HK-2 (cell line): Measurements from ENCODE around the gene CST7.

Source experiments
- DNase-seq: peaks from one replicate; pipeline ENCODE4 v3.0.0-alpha.2; 2018; ENCODE audit not compliant: unreplicated experiment

Gene CST7

DNA sequence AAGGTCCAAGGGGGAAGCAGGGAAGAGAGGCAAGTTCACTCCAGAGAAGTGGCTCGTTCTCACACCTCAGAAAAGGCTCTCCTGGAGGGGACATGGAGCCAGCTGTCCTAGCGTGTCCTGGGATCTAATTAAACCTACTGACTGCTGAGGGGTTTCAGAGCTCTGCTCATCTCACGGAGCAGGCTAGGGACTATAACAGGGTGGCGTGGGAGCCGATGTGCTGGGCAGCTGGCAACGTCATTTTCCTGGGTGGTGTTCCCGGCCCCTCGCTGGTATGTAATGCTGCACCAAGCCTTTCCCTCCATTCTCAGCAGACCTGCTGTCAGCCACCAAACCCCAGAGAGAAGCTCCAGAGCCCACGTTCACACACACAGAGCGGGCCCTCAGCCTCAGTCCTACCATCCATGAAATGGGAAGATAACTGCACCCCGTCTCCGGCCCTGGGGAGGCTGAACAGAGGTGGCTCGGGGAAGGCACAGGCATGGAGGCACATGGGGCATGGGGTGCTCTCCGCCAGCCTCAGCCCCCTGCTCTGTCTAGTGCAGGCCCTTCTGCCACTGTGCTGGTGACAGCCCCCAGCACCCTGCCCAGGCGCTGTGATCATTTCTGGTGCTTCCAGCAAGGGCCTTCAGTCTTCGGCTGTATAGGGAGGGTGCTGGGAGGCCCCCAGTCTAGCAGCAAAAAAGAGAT is 1.9 kb downstream of the CST7 start:
- DNase-seq: no peak

DNA sequence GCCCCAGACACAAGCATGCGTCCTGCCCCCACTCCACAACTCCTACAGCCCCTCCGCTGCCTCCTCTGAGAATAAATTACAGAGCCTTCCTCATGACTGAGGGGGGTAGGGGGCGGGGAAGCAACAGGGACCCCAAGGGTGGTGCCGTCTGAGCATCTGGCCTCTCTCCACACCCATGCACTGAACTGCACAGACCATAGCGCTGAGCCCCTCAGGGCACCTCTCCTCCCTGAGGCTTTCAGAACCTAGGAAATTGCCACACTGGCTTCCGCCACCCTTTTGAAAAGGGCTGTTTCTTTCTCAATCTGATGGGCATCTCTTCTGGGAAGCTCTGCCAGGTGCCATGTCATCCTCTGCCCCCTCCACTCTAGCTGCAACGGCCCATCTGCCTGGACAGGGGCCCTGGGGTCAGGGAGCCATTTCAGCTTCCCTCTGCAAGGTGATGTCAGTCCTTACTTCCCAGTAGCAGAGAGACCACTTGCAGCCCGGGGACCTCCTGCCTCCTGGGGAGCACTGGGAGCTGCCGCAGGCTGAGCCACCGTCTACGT is 2.5 kb downstream of the CST7 start:
- DNase-seq: no peak

DNA sequence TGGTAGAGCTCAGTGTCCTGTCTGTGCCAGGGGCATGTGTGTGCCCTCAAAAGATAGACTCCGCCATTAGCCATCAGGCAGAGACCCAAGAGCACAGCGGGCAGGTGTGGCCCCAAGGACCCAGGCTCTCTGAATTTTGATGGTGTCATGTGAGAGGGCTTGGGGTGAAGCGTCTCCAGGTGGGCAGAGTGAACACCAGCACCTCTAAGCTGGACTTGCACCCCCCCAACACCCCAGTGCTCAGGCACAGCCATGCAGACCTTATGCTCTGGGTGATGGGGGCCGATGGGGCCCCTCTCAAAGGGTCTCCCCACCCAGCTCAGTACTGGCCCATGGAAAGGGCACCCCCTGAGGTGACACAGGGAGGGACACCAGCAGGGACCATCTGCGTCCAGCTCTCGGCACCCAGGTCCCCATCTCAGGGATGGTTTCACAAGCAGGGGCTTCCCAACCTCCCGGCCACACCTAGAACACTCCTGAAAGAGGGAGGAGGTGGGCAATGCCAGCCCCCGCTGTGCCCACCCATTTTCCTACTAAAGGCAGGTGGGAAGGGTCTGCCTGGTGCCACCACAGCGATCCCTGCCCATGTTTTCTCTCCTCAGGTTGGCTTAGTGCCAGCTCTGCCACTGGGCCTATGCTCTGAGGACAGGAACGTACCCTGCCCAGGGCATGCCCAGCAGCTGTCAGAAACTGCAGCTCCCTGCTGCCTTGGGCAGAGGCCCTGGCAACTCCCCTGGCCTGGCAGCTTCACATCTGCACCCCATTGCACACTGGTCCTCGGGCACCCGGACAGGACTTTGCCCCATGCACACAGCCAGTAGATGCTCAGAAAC is 3.5 kb downstream of the CST7 start:
- no peak for DNase-seq

DNA sequence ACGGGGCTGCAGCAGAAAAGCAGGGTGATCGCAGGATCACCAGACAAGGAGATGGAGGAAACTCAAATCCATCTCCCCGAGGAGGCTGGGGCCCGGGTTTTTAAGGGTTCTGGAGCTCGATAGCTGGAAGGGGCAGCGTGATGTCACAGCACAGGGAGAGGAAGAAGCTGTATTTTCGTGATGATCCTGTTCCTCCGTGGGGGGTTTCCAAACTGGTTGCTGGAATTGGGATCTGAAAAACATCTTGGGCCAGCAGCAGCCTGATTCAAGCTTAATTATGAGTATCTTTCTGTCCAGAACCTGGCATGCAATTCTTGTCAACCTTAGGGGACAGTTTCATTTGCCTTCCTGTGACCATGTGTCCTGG is 4.1 kb downstream of the CST7 start:
- no peak for DNase-seq

DNA sequence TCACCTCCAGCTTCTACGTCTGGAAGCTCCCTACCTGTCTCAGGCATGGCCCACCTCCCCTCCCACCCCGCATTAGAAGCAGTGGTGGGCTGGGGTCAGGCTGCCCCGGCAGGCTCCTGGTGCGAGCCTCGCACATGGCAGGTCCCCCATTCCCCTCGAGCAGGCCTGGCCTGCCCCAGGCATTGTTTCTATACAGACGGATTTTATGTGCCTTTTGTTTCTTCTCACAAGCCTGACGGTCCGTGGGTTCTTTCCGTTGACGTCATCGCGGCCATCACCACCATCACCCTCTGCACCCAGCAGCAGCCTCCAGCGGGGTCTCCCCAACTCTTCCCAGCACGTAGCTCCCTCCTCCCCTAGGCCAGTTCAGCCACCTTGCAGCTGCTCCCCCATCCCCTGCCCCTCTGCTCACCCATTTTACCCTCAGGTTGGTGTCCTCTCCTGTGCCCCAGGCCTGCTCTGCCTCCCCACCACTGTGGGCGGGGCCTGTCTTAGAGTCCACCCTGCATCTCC is 4.6 kb downstream of the CST7 start:
- DNase-seq: no peak

DNA sequence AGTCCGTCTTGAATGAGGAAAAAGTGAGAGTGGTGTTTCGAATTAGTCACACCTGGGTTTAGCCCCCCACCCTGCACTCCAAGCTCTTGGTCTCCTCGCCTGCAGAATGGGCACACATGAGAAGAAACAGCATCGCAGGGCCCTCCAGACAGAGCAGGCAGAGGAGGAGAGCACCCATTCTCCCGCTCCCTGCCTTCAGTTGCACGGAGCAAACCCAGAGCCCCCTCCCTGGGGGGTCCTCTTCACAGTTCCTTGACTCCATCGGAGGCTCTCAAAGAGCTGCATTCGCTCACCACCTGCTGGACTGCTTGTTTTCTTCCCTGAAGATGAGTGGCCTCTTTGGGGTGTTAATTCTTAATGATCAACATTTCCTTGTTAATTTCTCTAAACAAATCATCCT is 5.1 kb downstream of the CST7 start:
- DNase-seq: no peak

DNA sequence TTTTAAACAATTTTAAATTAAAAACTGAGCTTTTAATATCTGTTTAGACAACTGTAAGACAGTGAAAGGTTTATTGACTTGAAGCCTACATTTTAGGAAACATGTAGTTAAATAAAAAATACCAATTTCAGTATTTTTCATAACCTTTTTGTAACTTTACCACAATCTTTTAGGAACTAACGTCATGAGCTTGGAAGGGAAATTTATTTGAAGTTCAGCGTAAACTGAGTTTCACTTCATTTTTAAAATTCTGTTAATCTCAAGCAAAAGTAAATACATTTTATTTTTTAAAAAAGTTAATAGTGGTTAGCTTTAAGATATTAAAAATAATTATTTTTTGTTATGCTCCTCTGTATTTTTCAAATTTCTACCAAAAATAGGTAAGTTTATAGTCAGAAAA is 5.5 kb downstream of the CST7 start:
- DNase-seq: no peak

DNA sequence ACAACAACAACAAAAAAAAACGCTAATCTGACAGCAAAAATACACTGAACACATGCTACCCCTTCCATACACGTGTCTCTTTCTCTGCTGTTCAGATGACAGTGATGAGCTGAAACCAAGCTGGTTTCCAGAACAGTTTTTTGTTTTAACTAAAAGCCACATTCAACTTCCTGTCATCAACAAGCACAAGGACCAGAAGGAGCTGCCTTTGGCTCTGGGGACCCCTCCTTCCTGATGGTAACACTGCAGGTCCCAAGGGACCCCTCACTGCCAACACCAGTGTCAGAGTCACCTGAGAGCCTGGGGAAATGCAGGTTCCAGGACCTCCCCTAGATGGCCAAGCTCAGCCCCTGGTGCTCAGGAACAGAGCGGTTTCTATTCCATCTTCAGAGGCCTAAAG is 6.0 kb downstream of the CST7 start:
- no peak for DNase-seq

DNA sequence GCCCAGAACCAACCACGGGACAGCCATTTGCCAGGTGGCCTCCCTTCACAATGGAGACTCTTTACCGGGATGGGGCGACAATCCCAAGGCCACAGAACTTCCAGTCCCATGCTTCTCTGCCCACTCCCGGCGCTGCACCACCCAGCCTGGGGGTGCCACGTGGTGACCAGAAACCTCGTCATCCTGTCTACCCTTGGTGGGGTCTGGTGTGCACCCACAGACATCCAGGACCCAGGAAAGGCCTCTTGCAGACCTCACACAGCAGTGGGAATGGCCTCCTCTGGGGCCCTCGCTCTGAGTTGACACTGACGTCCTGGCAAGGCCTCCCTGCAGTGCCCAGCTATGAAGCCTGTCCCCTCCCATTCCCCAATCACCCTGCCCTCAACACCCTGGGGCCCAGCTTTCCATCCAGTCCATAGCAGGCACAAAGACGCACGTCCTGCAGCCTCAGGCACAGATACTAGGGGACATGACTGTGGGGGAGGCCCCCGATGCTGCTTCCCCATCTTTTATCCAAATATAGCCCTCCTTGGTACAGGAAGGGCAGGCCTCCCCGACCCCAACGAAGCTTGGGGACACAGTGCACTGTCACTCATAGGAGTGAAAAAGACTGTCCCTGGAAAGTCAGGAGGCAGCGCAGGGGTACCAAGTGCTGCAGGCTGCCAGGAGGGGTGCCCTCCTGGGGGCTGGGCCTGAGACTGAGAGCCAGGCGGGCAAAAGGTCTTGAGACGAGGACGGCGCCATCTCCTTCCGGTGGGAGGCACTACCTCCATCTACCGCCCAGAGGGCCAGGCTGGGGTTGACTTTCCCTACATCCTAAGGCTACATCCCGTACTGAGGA is 7.2 kb downstream of the CST7 start:
- no peak for DNase-seq

DNA sequence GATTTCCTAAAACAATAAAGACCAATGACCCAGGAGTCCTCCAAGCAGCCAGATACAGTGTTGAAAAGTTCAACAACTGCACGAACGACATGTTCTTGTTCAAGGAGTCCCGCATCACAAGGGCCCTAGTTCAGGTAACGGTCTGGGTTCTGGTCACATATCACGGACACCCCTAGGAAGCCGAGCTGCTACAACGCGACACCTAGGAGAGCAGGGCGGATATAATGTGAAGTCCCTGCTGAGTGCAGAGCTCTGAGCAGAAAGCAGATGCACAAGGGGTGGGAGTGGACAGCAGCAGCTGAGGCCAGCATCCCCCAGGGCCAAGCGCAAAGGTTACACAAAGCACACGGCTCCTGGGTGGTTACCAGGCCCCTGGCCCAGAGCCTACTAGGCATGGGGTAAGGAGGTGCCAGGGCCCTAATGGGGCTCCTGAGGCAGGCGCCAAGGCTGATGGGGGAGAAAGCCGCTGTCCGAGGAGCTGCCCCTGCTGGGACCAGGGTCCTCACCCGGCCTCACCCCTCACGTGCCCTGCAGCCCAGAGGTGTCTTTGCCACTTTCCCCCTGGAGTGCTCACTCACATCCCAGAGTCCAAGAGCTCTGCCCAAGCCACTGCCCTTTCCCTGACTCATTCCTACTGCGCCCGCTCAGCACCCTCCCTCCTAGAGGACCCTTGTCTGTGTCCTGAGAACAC is 8.4 kb downstream of the CST7 start:
- DNase-seq: no peak

DNA sequence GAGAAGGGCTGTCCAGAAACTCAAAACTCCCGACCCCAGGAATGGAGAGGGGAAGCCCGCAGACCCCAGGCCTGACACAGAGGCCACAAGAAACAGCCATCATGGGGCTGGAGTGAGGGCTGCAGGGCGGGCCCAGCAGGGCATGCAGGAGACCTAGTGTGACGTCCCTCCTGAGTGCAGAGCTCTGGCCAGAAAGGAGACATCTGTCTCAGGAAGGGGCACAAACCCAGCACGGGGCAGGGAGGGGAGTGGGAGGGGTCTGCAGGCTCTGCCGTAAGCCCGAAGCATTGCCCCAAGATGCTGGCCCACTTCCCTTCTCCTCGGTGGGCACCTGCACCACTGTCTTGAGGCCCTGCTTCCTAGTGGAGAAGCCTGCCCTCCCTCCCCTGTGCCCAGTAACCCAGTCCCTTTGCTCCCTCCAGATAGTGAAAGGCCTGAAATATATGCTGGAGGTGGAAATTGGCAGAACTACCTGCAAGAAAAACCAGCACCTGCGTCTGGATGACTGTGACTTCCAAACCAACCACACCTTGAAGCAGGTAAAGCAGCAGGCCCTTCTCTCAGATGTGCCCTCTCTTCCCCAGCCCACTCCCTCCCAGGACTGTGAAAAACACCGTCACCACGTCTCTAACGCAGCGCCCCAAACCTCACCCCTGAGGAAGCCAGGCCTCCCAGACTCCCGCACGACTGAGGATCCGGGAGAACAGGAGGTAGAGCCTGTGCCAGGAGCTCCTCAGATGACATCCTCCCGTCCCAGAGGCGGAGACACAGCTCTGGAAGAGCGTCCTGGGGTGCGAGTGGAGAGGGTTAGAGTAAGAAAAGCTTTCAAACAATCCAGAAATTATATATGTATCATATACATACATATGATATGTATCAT is 9.7 kb downstream of the CST7 start:
- DNase-seq: no peak

DNA sequence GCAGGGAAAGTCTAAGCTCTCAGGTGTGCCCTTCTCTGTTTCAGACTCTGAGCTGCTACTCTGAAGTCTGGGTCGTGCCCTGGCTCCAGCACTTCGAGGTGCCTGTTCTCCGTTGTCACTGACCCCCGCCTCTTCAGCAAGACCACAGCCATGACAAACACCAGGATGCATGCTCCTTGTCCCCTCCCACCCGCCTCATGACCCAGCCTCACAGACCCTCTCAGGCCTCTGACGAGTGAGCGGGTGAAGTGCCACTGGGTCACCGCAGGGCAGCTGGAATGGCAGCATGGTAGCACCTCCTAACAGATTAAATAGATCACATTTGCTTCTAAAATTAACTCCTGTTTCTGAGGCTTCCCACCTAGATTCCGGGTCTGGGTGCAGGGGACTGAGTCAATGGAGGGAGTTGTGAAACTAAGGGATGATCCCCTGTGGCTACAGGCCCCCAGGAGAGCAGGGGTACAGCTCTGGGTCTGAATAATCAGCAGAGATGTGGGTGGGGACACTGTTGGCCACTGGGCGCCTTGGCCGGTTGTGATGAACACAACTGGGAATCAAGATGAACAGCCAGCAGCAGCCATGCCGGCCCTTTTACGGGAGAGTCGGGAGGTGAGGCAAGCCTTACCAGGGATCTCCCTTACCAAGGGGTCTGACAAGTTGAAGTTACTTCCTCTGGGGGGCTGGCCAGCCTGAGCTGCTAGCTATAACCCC is 10.7 kb downstream of the CST7 start:
- no peak for DNase-seq

DNA sequence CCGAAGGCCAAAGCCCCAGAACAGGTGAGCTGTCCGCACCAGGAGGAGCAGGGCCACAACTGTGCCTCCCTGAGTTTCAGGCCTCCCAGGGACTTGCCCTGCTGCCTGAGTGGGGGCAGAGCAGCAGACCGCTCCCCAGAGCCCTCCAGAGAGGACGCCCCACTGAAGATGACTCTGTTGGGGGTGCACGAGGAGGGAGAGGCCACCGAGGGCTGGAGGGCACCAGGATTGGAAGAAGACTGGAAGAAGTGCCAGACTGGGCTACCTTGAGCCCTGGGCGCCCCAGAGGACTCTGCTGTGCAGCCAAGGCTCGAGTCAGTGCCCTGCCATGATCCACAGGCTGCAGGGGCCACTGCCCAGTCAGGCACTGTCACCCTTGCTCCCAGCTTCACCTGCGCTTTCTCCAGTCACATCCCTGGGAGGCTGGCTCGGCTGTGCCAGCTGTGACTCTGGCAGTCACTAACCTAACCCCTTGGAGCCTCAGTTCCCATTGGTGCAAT is 11.3 kb downstream of the CST7 start:
- DNase-seq: no peak

DNA sequence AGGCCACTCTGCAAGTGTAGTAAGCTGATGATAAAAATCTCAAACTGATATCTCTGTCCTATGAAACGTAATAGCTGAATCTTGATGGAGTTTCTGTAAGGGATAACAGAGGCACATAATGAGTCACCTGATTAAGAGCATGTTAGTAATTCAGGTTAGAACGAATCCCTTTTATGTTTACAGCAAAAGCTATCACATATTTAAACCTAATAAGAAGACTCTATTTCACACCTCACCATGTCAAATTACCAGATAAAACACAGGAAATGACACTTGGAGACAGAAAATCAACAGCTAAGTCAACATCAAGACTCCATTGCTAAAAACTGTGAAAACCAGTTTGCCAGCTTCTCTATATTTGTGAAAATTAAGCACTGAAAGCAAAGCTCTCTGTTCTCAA is 11.8 kb downstream of the CST7 start:
- DNase-seq: no peak

DNA sequence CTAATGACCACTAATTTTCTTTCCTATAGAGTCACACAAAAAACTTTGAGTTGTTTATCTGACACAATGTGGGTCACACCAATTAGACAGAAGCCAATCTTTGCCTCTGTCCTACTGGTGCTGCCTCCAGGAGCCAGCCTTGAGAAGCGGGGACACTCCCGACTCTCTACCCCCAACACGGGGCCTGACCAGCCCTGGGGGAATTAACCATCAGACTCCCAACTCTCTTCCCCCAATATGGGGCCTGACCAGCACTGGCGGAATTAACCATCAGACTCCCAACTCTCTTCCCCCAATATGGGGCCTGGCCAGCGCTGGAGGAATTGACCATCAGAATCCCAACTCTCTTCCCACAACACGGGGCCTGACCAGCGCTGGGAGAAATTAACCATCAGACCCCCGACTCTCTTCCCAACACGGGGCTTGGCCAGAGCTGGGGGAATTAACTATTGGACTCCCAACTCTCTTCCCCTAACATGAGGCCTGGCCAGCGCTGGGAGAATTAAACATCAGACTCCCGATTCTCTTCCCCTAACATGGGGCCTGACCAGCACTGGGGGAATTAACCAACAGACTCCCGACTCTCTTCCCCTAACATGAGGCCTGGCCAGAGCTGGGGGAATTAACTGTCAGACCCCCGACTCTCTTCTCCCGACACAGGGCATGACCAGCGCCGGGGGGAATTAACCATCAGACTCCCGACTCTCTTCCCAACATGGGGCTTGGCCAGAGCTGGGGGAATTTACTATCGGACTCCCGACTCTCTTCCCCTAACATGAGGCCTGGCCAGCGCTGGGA is 12.5 kb downstream of the CST7 start:
- DNase-seq: no peak

DNA sequence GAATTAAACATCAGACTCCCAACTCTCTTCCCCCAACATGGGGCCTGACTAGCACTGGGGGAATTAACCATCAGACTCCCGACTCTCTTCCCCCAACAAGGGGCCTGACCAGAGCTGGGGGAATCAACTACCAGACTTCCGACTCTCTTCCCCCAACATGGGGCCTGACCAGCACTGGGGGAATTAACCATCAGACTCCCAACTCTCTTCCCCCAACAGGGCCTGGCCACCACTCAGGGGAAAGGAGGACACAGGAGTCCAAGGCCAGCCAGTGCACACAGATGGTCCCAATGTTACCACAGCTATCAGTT is 13.1 kb downstream of the CST7 start:
- no peak for DNase-seq

DNA sequence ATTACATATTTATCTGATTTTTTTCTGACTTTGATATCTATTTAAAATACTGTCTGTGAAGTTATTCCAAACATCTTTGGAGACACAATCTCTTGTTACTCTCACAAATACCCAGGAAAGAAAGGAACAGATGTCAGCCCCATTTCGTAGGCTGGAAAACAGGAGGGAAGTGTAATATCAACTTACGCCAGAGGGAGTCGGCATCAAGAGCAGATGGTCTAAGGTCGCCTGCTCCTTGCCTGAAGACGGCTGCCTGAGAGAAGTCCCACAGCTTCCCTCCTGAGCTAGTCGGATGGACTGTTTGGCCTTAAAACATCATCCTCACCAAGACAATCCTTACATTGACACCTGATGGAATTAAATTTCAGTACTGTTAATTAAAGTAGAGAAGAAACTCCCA is 13.4 kb downstream of the CST7 start:
- DNase-seq: no peak

DNA sequence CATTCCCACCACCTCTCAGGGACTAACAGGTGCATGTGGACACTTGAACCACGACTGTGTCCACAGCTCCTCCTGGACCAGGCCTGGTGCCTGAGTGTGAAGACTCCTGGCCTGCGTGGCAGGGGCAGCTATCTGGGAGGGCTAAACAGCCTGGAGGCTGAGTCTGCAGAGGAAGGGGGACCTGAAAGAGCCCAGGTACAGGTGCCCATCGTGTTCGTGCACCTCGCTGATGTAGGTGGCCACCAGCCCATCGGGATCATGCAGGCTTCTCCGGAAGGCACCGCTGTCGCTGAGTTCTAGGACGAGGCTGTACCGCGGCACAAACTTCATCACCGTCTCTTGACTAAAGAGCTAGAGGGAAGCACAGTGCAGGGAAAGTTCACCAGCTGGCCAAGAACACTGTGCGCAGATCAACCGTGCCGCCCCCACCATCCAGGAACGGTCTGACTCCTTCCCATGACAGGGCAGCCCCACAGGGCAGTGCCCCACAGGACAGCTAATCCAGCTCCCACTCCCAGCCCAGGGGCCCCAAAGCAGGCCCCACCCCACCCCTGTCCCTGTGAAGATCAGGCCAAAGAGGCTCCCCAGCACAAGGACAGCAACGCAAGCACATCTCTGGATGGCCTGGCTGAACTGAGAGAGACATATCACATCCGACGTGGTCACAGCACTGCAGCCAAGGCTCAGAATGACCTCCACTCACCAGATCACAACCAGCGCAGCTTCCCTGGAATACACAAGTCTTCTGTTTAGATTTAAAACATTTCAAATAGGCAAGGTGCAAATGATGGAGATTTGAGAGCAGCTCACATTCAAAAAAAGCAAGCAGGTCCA is 14.8 kb downstream of the CST7 start:
- no peak for DNase-seq
